Suprapubic skin (tissue), 4 donors: ENCODE measurements around the gene DLGAP5.

Source experiments
- CTCF ChIP-seq, 2 donors: fragments of 200-600 bp in 1 of 2; fragments of 450-650 bp in 1 of 2; sonication (generic) in 1 of 2; IDR thresholded peaks; one replicate each; pipeline ENCODE4 v1.5.1; 2016 to 2019; ENCODE audit warnings: antibody characterized with exemption in 2 of 2, mild to moderate bottlenecking in 1 of 2, moderate library complexity in 1 of 2
- POLR2A ChIP-seq, 2 donors: fragments of 450-650 bp; IDR thresholded peaks; one replicate each; pipeline ENCODE4 v1.6.1; 2017; ENCODE audit warnings: antibody characterized with exemption in 2 of 2, mild to moderate bottlenecking in 2 of 2, moderate library complexity in 2 of 2
- POLR2AphosphoS5 ChIP-seq, 3 donors: sonication (generic); formaldehyde crosslinking; IDR thresholded peaks; one replicate each; pipeline ENCODE4 v1.6.1; 2017; ENCODE audit warnings: antibody characterized with exemption in 3 of 3

DNA sequence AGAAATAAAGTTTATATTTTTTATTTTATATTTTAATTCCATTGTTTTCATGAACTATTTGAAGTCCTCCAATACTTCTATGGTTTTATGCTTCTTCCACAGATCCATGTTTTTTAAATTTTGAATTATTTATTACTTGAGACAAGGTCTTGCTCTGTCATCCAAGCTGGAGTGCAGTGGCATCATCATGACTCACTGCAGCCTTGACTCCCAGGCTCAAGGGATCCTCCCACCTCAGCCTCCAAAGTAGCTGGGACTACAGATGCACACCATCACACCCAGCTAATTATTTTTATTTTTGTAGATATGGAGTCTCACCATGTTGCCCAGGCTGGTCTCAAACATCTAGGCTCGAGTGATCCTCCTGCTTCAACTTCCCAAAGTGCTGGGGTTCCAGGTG is 28.8 kb upstream of the DLGAP5 start:
- TF ChIP-seq CTCF (IDR thresholded peaks at IDR 0.05), result no peak
- TF ChIP-seq POLR2A (IDR thresholded peaks at IDR 0.05), result no peak
- TF ChIP-seq POLR2AphosphoS5 (IDR thresholded peaks at IDR 0.05), result no peak
